SH-SY5Y (cell line): ENCODE data around the gene USP22.

Source experiments
- GATA2 ChIP-seq: IDR thresholded peaks from 2 replicates; pipeline ENCODE4 v1.6.1; 2011; ENCODE audit warnings: mild to moderate bottlenecking, low read depth, low read length
- GATA3 ChIP-seq: IDR thresholded peaks from 2 replicates; pipeline ENCODE4 v1.6.1; 2011; ENCODE audit warnings: low read depth, mild to moderate bottlenecking, low read length, moderate library complexity

- TF ChIP-seq GATA2 (no peak), GATA3 (no peak)
These were observed 48.7 kb downstream of the USP22 start for GRCh38 chr17:20993863-20994778.
